LNCaP clone FGC (cell line): ENCODE data around the gene COL27A1.

Experiments
- DNase-seq: peaks from one replicate; pipeline ENCODE4 v3.0.0-alpha.2; 2011; ENCODE audit warnings: low read depth
- H3K4me3 ChIP-seq: 2 replicates; pipeline ENCODE4 v1.5.1; 2011; ENCODE audit warnings: mild to moderate bottlenecking, low read depth, low read length, control low read depth
- TF ChIP-seq, protein P1 (sequence below): IDR thresholded peaks from 2 replicates; pipeline ENCODE4 v1.5.1; 2012; ENCODE audit warnings: mild to moderate bottlenecking; ENCODE audit not compliant: control insufficient read depth, insufficient read depth; ENCODE audit errors: extremely low read depth

COL27A1 gene

DNA sequence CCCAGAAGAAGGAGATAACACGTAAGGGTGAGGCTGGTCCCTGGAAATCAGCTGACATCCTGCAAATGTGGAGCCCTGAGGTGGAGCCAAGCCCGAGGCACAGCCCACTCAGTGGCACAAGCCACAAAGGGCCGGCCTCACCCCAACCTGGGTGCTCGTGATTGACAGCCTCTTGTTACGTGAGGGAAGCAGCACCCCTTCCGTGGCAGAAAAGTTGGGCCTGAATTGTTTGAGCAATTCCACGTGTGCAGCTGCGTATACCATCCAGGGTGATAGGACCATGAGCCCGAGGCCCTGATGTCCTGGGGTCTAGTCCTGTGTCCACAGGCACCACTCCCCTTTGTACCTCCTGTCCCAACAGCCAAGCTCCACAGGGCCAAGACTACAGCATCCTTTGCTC is 179.2 kb downstream of the COL27A1 start:
- TF ChIP-seq, protein P1, sequence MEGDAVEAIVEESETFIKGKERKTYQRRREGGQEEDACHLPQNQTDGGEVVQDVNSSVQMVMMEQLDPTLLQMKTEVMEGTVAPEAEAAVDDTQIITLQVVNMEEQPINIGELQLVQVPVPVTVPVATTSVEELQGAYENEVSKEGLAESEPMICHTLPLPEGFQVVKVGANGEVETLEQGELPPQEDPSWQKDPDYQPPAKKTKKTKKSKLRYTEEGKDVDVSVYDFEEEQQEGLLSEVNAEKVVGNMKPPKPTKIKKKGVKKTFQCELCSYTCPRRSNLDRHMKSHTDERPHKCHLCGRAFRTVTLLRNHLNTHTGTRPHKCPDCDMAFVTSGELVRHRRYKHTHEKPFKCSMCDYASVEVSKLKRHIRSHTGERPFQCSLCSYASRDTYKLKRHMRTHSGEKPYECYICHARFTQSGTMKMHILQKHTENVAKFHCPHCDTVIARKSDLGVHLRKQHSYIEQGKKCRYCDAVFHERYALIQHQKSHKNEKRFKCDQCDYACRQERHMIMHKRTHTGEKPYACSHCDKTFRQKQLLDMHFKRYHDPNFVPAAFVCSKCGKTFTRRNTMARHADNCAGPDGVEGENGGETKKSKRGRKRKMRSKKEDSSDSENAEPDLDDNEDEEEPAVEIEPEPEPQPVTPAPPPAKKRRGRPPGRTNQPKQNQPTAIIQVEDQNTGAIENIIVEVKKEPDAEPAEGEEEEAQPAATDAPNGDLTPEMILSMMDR, result no peak
- H3K4me3 ChIP-seq, result no peak overlapping the region
- DNase-seq, result no peak

DNA sequence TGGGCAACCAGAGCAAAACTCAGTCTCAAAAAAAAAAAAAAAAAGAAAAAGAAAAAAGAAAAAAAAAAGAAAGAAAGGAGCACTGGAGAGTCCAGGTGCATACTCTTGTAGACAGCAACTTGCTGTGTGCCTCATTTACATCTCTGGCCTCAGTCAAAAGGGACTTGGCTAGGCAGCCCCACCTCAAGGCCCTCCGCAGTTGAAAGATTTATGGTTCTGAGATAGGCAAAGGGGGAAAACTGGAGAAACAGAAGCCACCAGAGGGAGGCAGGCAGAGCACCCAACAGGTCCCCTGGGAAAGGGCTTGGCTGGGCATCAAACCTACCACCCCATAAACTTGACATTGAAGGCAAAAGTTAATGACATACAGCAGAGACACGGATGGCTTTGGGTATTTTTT is 180.4 kb downstream of the COL27A1 start:
- TF ChIP-seq, protein P1, result no peak
- H3K4me3 ChIP-seq, result no peak overlapping the region
- DNase-seq, result no peak

DNA sequence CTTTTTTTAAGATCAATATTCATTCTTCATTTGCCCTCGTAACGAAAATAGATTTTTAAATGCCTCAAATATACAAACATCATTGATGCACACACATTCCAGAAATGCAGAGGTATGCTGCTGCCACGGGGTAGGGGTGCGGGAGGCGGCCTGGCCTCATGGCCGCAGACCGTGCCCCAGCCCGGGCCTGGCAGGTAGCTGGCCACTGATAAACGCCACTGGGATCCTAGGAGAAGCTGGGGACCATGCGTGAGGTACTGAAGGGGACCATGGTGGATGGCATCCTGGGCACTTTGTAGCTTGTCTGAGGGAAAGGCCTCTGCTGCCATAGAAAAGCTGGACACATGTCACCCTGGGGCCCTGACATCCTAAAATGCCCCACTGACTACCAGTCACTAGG is 180.8 kb downstream of the COL27A1 start:
- TF ChIP-seq, protein P1, result no peak
- no peak overlapping the region for H3K4me3 ChIP-seq
- no peak for DNase-seq

DNA sequence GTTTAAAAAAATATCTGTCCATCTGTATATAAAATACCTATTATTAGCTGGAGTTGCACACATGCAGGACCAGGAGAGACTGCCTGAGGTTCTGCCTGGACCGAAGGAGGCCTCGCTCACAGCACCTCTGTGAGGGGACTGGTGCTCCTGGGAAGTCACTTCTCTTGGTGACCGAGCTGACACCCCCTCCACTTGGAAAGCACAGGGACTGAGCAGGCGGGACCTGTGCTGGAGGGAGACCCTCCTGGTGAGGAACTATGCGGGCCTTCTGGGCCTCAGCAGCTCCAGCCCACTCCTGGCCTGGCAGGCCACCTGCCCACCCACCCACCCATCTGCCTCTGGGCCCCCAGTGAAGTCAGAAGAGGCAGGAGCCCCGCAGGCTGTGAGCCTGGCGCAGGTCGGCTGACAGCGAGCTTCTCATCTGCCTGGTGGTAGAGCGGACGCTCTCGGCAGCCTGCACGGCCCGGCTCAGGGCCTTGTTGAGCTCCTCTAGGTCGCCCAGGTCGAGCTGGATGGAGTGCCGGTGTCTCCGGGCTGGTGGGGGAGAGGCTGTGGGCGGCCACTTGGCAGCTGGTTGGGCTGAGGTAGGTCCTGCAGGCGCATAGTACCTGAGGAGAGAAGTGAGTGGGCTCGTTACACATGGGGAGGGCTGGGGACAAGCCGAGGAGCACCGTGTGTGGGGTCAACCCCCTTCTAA is 181.5 kb downstream of the COL27A1 start:
- no peak for DNase-seq
- TF ChIP-seq, protein P1, result no peak
- H3K4me3 ChIP-seq, result no peak overlapping the region

DNA sequence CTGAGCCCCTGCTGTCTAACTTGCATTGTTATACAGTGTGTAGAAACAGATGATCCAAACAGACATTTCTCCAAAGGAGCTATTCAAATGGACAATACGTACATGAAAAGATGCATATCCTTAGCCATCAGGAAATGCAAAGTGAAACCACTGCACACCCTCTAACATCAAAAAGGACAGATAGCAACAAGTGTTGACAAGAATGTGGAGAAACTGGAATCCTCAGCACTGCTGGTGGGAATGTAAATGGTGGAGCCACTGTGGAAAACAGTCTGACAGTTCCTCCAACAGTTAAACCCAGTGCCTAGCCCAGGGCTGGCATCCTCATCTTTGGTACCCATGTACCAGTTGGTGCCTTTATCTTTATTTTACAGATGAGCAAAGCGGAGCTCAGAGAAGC is 182.8 kb downstream of the COL27A1 start:
- TF ChIP-seq, protein P1, result no peak
- H3K4me3 ChIP-seq, result no peak overlapping the region
- DNase-seq, result no peak

DNA sequence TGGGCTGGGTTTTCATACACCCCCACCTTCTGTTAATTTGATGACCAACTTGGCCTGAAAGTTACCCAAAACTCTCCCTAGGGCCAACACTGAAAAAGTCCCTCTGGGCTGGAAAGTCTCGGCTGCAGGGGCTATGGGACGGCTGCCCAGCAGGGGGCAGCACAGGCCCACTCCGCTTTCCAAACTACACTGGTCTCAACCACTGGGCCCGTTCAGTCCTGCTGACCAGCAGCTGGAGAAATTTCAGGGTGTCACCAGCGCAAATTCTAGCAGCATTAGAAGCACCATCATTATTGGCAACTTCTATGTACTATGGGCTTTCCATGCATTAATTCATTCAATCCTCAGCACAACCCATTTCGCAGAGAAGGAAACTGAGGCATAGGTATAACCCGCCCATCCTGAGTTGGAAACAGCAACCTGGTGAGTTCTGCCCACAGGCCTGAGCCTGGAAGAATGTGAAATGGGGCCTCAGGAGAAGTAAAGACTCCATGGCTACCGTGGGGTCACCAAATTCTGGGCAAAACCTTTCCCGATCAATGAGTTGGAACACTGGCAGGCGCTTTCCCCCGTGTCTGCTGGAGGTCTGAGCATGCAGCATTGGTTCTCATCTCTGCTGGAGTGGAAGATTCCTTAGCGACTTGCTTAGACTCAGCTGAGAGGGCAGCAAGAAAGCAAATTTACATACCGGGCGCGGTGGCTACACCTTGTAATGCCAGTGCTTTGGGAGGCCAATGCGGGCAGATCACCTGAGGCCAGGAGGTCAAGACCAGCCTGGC is 184.0 kb downstream of the COL27A1 start:
- TF ChIP-seq, protein P1, result peak; percentile 70
- no peak for DNase-seq
- H3K4me3 ChIP-seq, result no peak overlapping the region
